Activated CD4-positive, alpha-beta T cell treated with anti-CD3 and anti-CD28 coated beads, Interleukin-2, amount 10 ng/mL, durations not matched to agents 24 days and 14 days (primary cell): Measurements from ENCODE around the gene SH2D2A. TPM values are rescaled to one million over a fixed set of nuclear protein-coding genes. Genes with fewer than 3 reads are reported as not detected.
"Not testable (repeated sequence)": the region's sequence is repeated elsewhere in the genome, so short reads cannot be mapped to it uniquely, and the experiment has no call there.

Source experiments
- DNase-seq: peaks from one replicate; pipeline ENCODE4 v3.0.0; 2022
- H3K27ac Mint-ChIP-seq: one replicate; pipeline ENCODE4 v1.8.0; 2022; ENCODE audit warnings: mild to moderate bottlenecking, mixed read lengths
- H3K27me3 Mint-ChIP-seq: one replicate; pipeline ENCODE4 v1.8.0; 2022; ENCODE audit warnings: mixed read lengths
- H3K36me3 Mint-ChIP-seq: one replicate; pipeline ENCODE4 v1.8.0; 2022; ENCODE audit warnings: low read depth, mild to moderate bottlenecking, mixed read lengths
- H3K4me1 Mint-ChIP-seq: one replicate; pipeline ENCODE4 v1.8.0; 2021; ENCODE audit warnings: mixed read lengths
- H3K4me3 Mint-ChIP-seq: one replicate; pipeline ENCODE4 v1.8.0; 2022; ENCODE audit warnings: mild to moderate bottlenecking, moderate library complexity, mixed read lengths
- H3K9me3 Mint-ChIP-seq: one replicate; pipeline ENCODE4 v1.8.0; 2021; ENCODE audit warnings: mixed read lengths
- intact Hi-C: fragments of 100-400 bp; cut with micrococcal nuclease; formaldehyde crosslinking; loops from one replicate; pipeline ENCODE4 v1.15.1; 2023
- total RNA-seq: library from RNA; stranded (reverse); gene quantifications from 2 replicates; pipeline ENCODE4 v1.2.3, GENCODE V29; 2022

Gene SH2D2A
- total RNA-seq, 1 donor from 2014 or later: 282 TPM

DNA sequence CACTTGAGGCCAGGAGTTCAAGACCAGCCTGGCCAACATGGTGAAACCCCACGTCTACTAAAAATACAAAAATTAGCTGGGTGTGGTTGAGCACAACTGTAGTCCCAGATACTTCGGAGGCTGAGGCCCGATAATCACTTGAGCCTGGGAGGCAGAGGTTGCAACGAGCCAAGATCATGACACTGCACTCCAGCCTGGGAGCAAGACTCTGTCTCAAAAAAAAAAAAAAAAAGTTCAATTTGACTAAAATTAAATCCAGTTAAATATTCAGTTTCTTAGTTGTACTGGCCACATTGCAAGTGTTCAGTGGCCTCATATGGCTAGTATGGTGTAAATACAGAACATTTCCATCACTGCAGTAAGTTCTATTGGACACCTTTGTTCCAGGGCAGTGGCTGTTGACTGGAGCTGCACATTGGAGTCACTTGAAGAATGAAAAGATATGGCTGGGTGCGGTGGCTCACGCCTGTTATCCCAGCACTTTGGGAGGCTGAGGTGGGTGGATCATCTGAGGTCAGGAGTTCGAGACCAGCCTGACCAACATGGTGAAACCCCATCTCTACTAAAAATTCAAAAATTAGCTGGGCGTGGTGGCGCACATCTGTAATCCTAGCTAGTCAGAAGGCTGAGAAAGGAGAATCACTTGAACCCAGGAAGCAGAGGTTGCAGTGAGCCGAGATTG is 58.9 kb downstream of the SH2D2A start:
- not testable (repeated sequence) for H3K27ac Mint-ChIP-seq, H3K27me3 Mint-ChIP-seq, H3K36me3 Mint-ChIP-seq, DNase-seq, H3K4me3 Mint-ChIP-seq, H3K9me3 Mint-ChIP-seq
- peaks cover 13% of the 10 kb centered on the region for H3K4me1 Mint-ChIP-seq
- intact Hi-C loops: loop anchor here (10.0 kb wide), 1 partner anchor 563 kb away; the partner anchor contains the start of gene SLC25A44

- intact Hi-C loops: loop anchor here (10.0 kb wide), 1 partner anchor 562 kb away; the partner anchor contains the start of gene SLC25A44
- Mint-ChIP-seq H3K4me3 (no peak overlapping the region), H3K36me3 (peaks cover 7% of the 10 kb centered on the region), H3K4me1 (peaks cover 15% of the 10 kb centered on the region), H3K27me3 (no peaks in the 10 kb centered on the region), H3K27ac (no peak overlapping the region), H3K9me3 (no peaks in the 10 kb centered on the region)
- no peak for DNase-seq
These were observed 60.3 kb downstream of the SH2D2A start for GRCh38 chr1:156756355-156756754.

Other genes starting within 250 kb of the SH2D2A start
- 10.5 and 11.2 TPM in 2 replicates for gene IQGAP3, start 244.3 kb downstream of the SH2D2A start, total RNA-seq
- gene TTC24, start 237.1 kb downstream of the SH2D2A start, total RNA-seq: 4.6 and 5.4 TPM in 2 replicates
- gene NAXE, start 225.1 kb downstream of the SH2D2A start, total RNA-seq: 84.1 and 90.2 TPM in 2 replicates
- 99.0 and 99.2 TPM in 2 replicates for gene GPATCH4, start 215.4 kb downstream of the SH2D2A start, total RNA-seq
- gene HAPLN2, start 197.4 kb downstream of the SH2D2A start, total RNA-seq: not detected in 2 replicates
- gene BCAN, start 174.7 kb downstream of the SH2D2A start, total RNA-seq: not detected in 2 replicates
- 0.05 TPM in 2 replicates for gene NES, start 139.4 kb downstream of the SH2D2A start, total RNA-seq
- gene CRABP2, start 111.3 kb downstream of the SH2D2A start, total RNA-seq: 0.62 and 1.4 TPM in 2 replicates
- gene METTL25B, start 88.4 kb downstream of the SH2D2A start, total RNA-seq: 35.9 and 40.5 TPM in 2 replicates
- 75.4 and 83.1 TPM in 2 replicates for gene ISG20L2, start 88.1 kb downstream of the SH2D2A start, total RNA-seq
- gene MRPL24, start 75.8 kb downstream of the SH2D2A start, total RNA-seq: 134 and 135 TPM in 2 replicates
- gene HDGF, start 65.2 kb downstream of the SH2D2A start, total RNA-seq: 360 and 367 TPM in 2 replicates
- 106 and 120 TPM in 2 replicates for gene PRCC, start 49.3 kb downstream of the SH2D2A start, total RNA-seq
- 0.68 and 0.71 TPM in 2 replicates for gene INSRR, start 42.3 kb upstream of the SH2D2A start, total RNA-seq
- 54.3 and 61.2 TPM in 2 replicates for gene NTRK1, start 44.0 kb upstream of the SH2D2A start, total RNA-seq
- gene PEAR1, start 76.9 kb upstream of the SH2D2A start, total RNA-seq: 0.09 and 0.21 TPM in 2 replicates
- not detected in 2 replicates for gene LRRC71, start 103.8 kb upstream of the SH2D2A start, total RNA-seq
- gene ARHGEF11, start 228.9 kb upstream of the SH2D2A start, total RNA-seq: 1.9 and 3.1 TPM in 2 replicates